ENCODE results near the gene CXCR5.

CXCR5 gene

GRCh38 chr11:118876286-118876685 lies 7.4 kb upstream of the CXCR5 start:
- Histone ChIP-seq H3K27ac (ENCODE audit: extremely low read depth, low read depth, low read length) (no peak overlapping the region), H3K4me3 (ENCODE audit: low read depth, low read length) (no peak overlapping the region), H3K36me3 (ENCODE audit: control insufficient read depth in 2 of 2, insufficient read depth in 1 of 2, low read length in 2 of 2) (no peaks in the 10 kb centered on the region), H3K4me1 (ENCODE audit: control insufficient read depth, insufficient read depth, low read length) (no peaks in the 10 kb centered on the region), H3K9me3 (ENCODE audit: control insufficient read depth, insufficient read depth, low read depth, low read length) (no peaks in the 10 kb centered on the region)
- ChIA-PET CTCF (interaction anchor here (0.6 kb wide), 1 partner anchor 33 kb away, joined by 3 read pairs; no protein-coding TSS in a partner anchor), POLR2A (no interaction called here)
- TF ChIP-seq ZNF239 (tag by site-specific recombination; IDR thresholded peaks at IDR 0.05), result no peak
- no peak for TF ChIP-seq ZNF404 (tag by site-specific recombination; IDR thresholded peaks at IDR 0.05)
- TF ChIP-seq PRDM4 (tag by site-specific recombination; IDR thresholded peaks at IDR 0.05), result no peak

- POLR2A ChIA-PET, result interaction anchor here (0.7 to 1.3 kb wide), 2 partner anchors 32 to 184 kb away, joined by 3 read pairs; no protein-coding TSS in a partner anchor
- Histone ChIP-seq H3K36me3 (ENCODE audit: control insufficient read depth in 2 of 2, insufficient read depth in 1 of 2, low read length in 2 of 2) (no peaks in the 10 kb centered on the region), H3K9me3 (ENCODE audit: control insufficient read depth, insufficient read depth, low read depth, low read length) (no peaks in the 10 kb centered on the region), H3K27ac (ENCODE audit: extremely low read depth, low read depth, low read length) (no peak overlapping the region), H3K4me1 (ENCODE audit: control insufficient read depth, insufficient read depth, low read length) (no peaks in the 10 kb centered on the region), H3K4me3 (ENCODE audit: low read depth, low read length) (no peak overlapping the region)
- CTCF ChIA-PET, result no interaction called here
- no peak for TF ChIP-seq ZBTB1 (tag by site-specific recombination; IDR thresholded peaks at IDR 0.05)
- TF ChIP-seq, protein P1, sequence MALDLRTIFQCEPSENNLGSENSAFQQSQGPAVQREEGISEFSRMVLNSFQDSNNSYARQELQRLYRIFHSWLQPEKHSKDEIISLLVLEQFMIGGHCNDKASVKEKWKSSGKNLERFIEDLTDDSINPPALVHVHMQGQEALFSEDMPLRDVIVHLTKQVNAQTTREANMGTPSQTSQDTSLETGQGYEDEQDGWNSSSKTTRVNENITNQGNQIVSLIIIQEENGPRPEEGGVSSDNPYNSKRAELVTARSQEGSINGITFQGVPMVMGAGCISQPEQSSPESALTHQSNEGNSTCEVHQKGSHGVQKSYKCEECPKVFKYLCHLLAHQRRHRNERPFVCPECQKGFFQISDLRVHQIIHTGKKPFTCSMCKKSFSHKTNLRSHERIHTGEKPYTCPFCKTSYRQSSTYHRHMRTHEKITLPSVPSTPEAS (tag by site-specific recombination; IDR thresholded peaks at IDR 0.05), result no peak
- TF ChIP-seq PRDM1 (tag by site-specific recombination; IDR thresholded peaks at IDR 0.05), result no peak
- no peak for TF ChIP-seq MZF1 (tag by site-specific recombination; IDR thresholded peaks at IDR 0.05; ENCODE audit: borderline replicate concordance)
Measured at GRCh38 chr11:118877487-118878162, 6.1 kb upstream of the CXCR5 start.

DNA sequence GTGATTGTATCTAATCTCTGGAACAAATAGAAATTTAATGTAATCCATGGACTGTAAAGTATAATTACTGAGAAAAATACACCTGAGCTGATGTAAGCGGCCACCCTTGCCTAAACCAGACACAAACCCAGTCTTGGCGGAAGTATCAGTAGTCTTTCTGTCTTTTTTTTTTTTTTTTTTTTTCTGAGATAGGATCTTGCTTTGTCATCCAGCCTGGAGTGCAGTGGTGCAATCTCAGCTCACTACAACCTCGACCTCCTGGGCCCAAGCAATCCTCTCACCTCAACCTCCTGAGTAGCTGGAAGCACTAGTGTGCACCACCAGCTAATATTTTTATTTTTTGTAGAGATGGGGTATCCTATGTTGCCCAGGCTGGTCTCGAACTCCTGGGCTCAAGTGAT lies 5.5 kb upstream of the CXCR5 start:
- Histone ChIP-seq H3K36me3 (ENCODE audit: control insufficient read depth in 2 of 2, insufficient read depth in 1 of 2, low read length in 2 of 2) (no peaks in the 10 kb centered on the region), H3K9me3 (ENCODE audit: control insufficient read depth, insufficient read depth, low read depth, low read length) (no peaks in the 10 kb centered on the region), H3K27ac (ENCODE audit: extremely low read depth, low read depth, low read length) (no peak overlapping the region), H3K4me3 (ENCODE audit: low read depth, low read length) (no peak overlapping the region), H3K4me1 (ENCODE audit: control insufficient read depth, insufficient read depth, low read length) (no peaks in the 10 kb centered on the region)
- ChIA-PET CTCF (no interaction called here), POLR2A (interaction anchor here (0.7 to 1.3 kb wide), 2 partner anchors 33 to 184 kb away, joined by 3 read pairs; no protein-coding TSS in a partner anchor)
- TF ChIP-seq ZNF169 (tag by site-specific recombination; IDR thresholded peaks at IDR 0.05) (no peak), ZIC2 (tag by site-specific recombination; IDR thresholded peaks at IDR 0.05) (no peak), ZSCAN30 (tag by site-specific recombination; IDR thresholded peaks at IDR 0.05) (no peak), RBAK (tag by site-specific recombination; IDR thresholded peaks at IDR 0.05) (no peak), ZNF366 (tag by site-specific recombination; conservative IDR thresholded peaks at IDR 0.05) (no peak), ZNF2 (tag by site-specific recombination; IDR thresholded peaks at IDR 0.05) (no peak), HOXA7 (CRISPR knock-in tag; IDR thresholded peaks at IDR 0.05; ENCODE audit: borderline replicate concordance) (no peak), ZNF658 (tag by site-specific recombination; IDR thresholded peaks at IDR 0.05) (no peak), ZNF660 (tag by site-specific recombination; IDR thresholded peaks at IDR 0.05) (no peak), ZFP41 (tag by site-specific recombination; IDR thresholded peaks at IDR 0.05; ENCODE audit: borderline replicate concordance) (no peak), KLF16 (tag by site-specific recombination; IDR thresholded peaks at IDR 0.05) (no peak), PRDM4 (tag by site-specific recombination; IDR thresholded peaks at IDR 0.05) (no peak)
- TF ChIP-seq, protein P2, sequence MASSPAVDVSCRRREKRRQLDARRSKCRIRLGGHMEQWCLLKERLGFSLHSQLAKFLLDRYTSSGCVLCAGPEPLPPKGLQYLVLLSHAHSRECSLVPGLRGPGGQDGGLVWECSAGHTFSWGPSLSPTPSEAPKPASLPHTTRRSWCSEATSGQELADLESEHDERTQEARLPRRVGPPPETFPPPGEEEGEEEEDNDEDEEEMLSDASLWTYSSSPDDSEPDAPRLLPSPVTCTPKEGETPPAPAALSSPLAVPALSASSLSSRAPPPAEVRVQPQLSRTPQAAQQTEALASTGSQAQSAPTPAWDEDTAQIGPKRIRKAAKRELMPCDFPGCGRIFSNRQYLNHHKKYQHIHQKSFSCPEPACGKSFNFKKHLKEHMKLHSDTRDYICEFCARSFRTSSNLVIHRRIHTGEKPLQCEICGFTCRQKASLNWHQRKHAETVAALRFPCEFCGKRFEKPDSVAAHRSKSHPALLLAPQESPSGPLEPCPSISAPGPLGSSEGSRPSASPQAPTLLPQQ (tag by site-specific recombination; IDR thresholded peaks at IDR 0.05), result no peak
- TF ChIP-seq, protein P3, sequence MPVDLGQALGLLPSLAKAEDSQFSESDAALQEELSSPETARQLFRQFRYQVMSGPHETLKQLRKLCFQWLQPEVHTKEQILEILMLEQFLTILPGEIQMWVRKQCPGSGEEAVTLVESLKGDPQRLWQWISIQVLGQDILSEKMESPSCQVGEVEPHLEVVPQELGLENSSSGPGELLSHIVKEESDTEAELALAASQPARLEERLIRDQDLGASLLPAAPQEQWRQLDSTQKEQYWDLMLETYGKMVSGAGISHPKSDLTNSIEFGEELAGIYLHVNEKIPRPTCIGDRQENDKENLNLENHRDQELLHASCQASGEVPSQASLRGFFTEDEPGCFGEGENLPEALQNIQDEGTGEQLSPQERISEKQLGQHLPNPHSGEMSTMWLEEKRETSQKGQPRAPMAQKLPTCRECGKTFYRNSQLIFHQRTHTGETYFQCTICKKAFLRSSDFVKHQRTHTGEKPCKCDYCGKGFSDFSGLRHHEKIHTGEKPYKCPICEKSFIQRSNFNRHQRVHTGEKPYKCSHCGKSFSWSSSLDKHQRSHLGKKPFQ (tag by site-specific recombination; IDR thresholded peaks at IDR 0.05), result no peak
